HG02981 (cell line): ENCODE measurements around the gene ZNFX1.

Source experiments
- ATAC-seq: cut with Tn5 transposase; IDR thresholded peaks from one replicate; pipeline ENCODE4 v1.9.1; 2021; ENCODE audit warnings: mild to moderate bottlenecking, moderate library complexity; ENCODE audit not compliant: unreplicated experiment

Gene ZNFX1

DNA sequence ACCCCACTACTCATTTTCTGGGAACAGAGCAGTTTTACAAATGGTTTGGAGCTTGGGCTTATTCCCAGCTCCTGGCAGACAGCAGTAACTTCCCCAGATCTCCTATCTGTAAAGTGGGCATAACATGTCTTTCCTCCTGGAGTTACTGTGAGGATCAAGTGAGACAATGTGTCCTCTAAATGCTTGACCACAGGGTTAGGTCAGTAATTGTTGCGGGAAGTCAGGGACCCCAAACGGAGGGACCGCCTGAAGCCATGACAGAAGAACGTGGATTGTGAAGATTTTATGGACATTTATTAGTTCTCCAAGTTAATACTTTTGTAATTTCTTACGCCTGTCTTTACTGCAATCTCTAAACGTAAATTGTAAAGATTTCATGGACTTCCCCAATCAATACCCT lies 15.3 kb upstream of the ZNFX1 start:
- ATAC-seq: no peak

DNA sequence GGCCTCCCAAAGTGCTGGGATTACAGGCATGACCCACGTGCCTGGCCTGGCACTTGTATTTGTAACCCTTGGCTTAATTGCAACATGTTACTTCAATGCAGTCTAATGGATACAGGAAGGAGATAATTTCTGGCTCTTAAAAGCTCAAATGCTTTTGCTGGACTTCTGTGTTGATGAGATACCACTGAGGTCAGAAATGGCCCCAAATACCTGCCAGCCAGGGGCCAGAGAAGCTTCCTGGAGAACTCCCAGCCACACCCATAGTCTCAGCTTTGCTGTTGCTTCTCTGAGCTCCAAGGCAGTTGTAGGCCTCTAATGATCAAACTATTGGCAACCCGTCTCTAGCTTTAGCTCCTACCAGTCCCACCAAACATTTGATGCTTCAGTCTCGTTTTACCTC lies 14.2 kb upstream of the ZNFX1 start:
- ATAC-seq: no peak

- ATAC-seq: no peak
These were observed 13.3 kb upstream of the ZNFX1 start for GRCh38 chr20:49291200-49291599.

DNA sequence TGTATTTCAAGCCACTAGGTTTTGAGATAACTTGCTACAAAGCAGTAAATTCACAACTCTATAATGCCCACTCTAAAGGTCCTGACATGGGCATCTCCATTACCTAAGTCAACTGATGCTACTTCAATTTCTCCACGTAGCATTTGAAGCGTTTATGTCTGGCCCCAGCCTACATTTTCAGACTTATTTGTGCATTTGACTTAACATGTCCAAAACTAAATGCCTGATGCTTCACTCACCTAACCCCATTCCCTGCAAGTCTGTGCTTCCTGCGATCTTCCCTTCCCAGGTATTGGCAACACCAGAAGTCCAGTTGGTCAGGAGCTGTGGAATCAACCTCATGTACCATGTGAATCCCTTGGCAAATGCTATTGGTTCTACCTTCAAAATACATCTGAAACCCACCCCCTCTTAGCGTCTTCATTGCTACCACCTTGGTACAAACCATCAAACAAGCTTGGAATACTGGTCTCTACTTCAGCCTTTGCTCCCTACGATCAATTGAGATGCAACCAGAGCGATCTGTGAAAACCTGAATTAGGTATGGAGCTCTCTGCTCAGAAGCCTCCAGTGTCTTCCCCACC lies 12.8 kb upstream of the ZNFX1 start:
- no peak for ATAC-seq

DNA sequence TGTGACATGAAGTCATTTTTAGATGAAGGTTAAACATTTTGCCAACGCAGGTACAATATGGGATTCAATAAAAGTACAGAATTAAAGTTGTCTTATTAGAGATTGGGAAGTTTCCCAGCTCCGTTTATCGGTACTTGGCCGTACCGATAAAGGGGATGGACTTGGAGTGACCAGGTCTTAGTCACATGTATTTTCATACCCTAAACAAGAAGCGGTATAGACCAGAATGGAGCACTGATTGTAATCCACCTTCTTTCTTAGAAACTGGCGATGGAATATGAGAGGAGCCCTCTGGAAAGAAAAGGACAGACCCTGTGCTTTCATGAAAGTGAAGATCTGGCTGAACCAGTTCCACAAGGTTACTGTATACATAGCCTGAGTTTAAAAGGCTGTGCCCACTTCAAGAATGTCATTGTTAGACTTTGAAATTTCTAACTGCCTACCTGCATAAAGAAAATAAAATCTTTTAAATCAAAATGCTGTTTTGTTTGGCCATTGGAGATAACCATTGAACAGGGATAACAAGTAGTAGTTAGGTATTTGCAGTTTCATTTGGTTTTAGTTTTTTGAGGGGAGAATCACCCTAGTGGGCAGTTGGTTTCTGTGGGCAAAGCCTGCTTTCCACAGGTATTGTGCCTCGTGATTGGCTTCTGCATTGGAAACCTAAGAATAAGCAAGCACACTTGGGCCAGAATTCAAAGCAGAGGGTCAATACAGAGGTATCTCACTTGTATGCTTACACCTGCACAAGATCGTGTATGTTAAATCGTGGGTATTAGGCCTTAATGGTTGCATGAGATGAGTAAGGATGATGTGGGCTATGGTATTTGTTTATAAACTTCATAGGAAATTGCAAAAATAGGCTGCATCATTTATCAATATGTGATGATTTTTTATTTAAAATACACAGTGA lies 11.2 kb upstream of the ZNFX1 start:
- ATAC-seq: no peak

- ATAC-seq: no peak
These were observed 10.4 kb upstream of the ZNFX1 start for GRCh38 chr20:49288250-49288751.

- no peak for ATAC-seq
These were observed 9.8 kb upstream of the ZNFX1 start for GRCh38 chr20:49287555-49288249.

- ATAC-seq: no peak
These were observed 9.1 kb upstream of the ZNFX1 start for GRCh38 chr20:49286689-49287551.

- ATAC-seq: no peak
These were observed 8.1 kb upstream of the ZNFX1 start for GRCh38 chr20:49285813-49286494.

DNA sequence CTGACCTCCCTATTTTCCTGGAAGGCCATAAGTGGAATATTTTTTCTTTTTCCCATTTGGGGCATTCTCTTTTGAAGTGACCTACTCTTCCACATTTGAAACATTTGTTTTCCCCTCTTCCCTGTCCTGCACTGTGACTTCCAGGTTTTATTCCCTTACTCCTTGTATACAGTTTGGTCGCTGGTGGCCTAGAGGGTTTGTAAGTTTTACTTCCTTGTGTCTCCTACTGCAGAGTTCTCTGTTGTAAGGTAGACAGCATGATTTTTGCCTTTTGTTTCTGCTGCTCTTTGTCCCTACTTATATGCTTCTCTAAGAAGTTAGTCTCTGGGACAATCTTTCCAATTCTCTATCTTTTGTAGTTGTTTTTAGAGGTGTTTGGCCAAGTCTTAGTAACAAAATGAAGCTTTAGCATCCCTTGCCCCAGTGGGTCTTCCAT lies 7.4 kb upstream of the ZNFX1 start:
- no peak for ATAC-seq

DNA sequence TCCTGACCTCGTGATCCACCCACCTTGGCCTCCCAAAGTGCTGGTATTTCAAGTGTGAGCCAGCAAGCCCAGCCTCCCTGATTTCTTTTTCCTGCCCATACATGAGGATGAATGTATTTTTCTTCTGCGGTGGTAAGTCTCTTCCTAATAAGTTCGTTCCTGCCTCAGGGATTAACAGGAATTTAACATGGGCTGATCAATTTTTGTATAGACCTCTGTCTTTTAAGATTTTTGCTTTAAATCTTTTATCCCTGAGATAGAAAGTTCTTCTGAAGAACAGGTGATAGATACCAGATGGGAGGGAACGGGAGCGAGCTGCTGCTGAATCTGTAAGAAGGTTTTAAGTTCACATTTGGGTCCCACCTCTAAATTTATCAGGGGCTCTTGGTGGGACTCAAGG lies 7.0 kb upstream of the ZNFX1 start:
- ATAC-seq: no peak

DNA sequence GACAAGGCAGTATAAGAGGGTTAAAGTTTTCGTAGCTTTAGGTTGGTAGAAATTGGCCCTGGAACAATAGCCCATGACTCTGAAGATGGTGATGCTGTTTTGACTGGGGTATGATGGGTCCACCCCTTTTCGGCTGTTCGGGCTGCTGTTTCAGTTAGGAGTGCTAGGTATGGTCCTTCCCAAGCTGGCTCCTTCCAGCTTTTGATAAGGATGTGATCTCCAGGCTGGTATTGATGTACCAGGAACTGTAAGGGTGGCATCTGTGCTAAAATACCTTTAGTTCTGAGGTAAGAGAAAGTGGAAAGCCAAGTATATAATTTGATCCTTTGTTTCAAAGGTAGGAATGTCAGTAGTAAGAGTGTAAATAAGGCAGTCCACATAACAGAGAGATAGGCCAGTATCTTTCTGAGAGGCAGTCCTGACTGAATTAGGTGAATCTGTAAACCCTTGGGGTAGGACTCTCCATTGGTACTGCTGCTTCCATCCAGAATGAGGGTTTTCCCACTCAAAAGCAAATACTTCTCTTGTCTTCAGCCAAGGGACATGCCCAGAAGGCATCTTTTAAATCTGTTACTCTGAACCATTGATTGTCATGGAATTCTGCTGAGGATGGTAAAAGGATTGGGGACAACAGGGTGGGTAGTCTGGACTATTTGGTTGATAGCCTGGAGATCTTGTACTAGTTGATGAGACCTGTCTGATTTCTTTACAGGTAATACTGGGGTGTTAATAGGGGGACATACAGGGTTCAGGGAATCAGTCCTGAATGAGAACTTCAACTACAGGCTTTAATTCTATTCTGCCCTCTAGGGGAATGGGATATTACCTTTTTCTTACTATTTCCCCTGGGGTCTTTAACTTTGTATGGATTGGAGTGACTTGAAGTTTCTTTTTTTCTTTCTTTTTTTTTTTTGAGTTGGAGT lies 6.1 kb upstream of the ZNFX1 start:
- no peak for ATAC-seq

DNA sequence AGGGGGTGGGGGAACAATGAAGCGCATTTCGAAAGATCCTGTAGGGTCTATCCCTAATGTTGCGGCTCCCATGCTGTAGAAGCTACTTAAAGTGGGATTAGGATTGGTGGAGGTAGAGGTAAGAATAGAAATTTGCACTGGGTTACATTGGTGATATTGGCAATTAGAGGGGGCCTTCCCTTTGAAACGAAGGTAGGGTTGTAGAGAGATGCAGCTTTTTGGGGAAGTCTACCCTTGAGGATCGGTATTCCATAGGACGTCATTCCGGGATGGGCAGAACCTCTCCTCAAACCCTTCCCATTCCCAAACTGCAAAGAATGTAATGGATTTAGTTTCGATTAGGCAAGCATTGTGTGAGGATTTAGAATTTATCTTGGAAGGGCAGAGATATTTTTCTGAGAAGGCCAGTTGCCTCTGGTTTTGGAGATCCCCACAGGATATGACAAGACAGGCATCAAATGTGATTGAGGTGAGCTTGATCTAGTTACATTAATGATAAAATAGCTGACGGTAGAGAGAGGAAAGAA lies 5.4 kb upstream of the ZNFX1 start:
- ATAC-seq: no peak

- ATAC-seq: no peak
These were observed 4.8 kb upstream of the ZNFX1 start for GRCh38 chr20:49282584-49283171.

- no peak for ATAC-seq
These were observed 4.1 kb upstream of the ZNFX1 start for GRCh38 chr20:49281913-49282467.

DNA sequence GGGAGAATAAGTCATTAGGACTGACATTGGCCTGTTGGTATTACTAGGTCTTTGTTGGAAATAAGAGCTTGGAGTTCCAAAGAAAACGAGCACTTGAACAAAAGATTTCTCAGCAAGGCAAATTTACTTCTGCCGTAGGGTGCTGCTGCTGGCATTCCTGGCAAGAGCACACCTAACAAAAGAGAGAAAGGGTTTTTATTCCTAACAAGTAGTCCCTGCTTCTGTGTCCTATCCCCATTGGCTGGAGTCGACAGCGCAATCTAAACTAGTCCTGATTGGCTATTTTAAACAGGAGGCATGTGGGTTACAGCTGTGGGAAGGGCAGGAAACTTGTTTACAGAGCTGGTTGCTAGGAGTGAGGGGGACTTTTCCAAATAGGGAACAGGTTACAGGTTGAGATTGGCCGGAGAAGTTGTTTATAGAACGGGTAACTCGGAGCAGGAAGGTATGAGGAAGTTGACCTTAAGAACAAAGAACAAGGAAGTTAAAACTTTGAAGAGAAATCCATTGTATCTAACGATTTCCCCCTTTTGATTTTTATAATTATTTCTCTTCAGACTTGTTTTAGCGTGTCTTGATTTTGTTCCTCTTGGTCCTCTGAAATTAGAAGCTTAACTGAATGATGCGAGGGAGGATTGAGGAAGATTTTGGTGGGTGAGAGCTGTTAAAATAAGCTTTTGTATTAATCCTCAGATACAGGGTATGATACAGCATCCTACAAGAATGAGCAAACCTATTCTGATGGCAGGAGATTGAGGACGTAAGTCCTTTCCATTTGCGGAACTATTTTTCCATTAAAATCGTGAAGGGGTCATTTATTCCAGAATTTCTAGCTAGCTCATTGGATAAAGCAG lies 3.4 kb upstream of the ZNFX1 start:
- no peak for ATAC-seq

DNA sequence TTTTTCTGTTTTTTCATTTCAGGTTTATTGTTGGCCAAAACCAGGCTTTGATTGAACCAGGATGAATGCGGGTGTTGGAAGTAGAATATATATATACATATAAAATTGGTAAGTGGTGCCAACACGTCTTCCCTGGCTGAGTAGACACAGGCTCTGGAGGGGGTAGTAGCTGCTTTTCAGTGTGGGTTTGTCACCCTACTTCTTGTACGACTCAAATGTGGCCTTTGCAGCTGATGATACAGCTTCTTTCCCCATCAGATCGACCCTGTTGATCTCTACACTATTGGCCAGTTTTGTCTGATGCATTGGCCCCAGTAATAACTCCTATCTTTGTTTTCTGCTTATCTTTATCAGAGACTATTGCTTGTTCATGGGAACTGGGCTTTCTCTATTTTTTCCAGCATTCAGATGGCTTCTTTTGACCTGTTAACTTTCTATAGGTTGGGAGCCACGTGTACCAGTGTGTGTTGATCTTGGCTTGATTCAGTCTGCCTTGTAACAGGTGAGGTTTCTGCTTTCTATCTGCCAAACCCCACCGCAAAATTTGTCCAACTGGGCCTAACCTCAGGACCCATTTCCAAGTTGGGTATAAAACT lies 2.7 kb upstream of the ZNFX1 start:
- no peak for ATAC-seq
